GM10847 (cell line): ENCODE measurements around the gene CFAP43.
A peak's percentile ranks its signal among the peaks of the same experiment; 100 is the strongest.

Source experiments
- POLR2A ChIP-seq: IDR thresholded peaks from 2 replicates; pipeline ENCODE4 v1.6.1; 2011; ENCODE audit not compliant: insufficient read length; ENCODE audit errors: extremely low read depth

CFAP43 gene

GRCh38 chr10:104130041-104130440 lies 102.1 kb downstream of the CFAP43 start:
- no peak for TF ChIP-seq POLR2A

DNA sequence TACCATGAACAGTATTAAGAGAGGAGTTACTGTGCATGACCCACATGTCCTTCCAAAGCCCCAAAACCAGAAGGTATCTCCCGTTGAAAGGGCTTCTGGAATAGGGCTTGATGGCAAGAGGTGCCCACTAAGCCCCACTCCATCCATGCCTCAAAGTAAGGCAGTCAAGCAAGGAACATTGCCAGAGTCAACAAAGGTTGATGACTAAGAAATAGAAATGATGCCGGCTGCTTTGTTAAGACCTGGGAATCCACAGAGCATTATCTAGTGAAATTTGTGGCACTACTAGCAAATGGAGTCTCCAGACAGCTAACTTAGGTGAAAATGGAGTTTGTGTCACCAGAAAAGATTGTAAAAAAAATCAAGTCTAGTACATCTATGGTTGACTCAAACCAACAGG lies 104.0 kb downstream of the CFAP43 start:
- no peak for TF ChIP-seq POLR2A

DNA sequence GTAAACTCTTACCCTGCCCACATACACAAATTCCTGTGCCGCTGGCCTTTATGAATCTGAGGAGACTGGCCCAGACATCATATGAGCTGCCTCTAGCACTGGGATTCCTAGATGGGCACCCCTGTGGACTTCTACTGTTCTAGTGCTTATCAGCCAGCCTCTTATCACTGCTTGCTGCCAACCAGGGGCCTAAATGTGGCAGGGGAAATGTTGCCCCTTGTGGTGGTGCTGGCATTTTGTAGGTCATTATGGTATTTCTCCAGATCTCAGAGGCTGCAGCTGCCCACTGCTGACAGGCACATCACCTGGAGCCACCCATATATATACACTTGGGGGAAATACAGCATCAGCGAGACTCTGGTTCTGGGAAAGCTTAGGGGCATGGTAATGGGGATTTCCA lies 104.8 kb downstream of the CFAP43 start:
- no peak for TF ChIP-seq POLR2A

- no peak for TF ChIP-seq POLR2A
Measured at GRCh38 chr10:104123397-104123796, 108.8 kb downstream of the CFAP43 start.

- no peak for TF ChIP-seq POLR2A
Measured at GRCh38 chr10:104122225-104123107, 109.7 kb downstream of the CFAP43 start.

GRCh38 chr10:104121485-104122224 lies 110.5 kb downstream of the CFAP43 start, which contains the start of gene SFR1:
SFR1 (plus strand) TSS chr10:104122171; CDS start chr10:104122184, 13 bp downstream.
- peak; percentile 88 for TF ChIP-seq POLR2A

DNA sequence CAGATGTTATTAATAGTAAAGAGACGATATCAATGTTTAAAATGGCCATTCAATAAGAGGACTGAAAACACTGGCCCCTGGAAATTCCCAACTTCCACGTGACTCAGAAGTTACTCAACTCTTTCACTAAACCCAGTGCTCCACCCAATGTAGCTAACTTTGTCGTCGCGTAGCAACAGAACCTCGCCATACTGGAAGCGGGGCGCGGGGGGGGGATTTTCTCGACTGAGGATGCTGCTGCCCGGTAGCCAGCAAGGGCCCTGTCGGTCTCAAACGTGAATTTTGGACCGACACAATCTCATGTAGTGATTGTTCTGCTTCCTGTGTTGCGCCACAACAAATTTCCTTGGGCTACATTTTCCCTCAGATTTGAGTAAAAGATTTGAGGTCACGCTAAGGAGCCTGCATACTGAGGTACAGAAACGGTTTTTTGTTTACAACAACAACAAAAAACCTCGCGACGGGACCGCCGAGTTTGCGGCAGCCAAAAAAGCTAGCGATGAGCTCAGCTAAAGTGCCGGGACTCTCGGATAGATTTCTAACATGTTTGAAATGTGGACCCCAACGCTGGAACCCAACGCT lies 111.2 kb downstream of the CFAP43 start:
- no peak for TF ChIP-seq POLR2A

- no peak for TF ChIP-seq POLR2A
Measured at GRCh38 chr10:104120512-104120902, 111.7 kb downstream of the CFAP43 start.

GRCh38 chr10:104119996-104120395 lies 112.2 kb downstream of the CFAP43 start:
- TF ChIP-seq POLR2A = no peak

DNA sequence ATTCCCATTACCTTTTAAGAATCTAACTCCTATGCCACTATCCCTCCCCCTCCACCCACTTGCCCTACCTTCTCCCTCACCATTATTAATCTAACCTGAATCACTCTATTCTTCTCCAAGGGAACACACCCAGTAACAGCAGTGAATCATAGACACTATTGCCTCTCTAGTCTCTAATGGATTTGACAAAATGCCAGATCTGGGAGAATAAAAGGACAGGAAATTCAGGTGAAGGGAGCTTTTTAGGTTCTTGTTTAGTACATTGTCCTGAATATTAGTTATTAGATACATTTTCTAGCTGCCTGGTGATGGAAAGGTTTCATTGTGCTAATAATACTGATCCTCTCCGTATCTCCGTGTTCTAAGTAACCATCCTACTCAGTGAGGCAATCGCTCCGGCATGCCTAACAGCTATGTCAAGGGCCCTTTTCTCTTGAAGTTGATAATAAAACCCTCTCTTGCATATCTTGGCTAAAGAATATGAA lies 114.3 kb downstream of the CFAP43 start:
- no peak for TF ChIP-seq POLR2A

DNA sequence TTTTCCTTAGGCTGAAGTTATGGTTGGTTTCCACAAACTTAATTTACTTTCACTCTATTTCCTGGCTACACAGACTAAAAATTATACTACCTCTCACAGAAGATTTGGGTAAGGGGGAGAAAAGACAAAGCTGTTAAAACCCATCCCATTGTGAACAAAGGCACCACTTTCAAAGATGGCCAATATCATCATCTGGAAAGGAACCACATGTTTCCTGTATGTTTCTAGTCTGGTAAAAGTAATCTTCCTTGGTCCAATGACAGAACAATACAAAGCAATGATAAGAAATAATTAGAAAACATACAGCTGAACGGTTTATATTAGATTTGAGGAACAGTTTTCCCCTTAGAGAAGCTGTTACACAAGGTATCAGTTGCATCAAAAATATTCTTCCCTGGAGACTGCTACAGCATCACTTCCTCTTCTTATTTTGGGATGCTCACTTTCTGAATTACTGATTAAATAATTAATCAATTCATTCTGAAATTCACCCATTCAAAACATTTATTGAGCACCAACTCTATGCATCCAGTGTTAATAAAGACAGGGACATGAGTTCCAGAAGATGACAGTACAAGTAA lies 118.7 kb downstream of the CFAP43 start:
- no peak for TF ChIP-seq POLR2A

DNA sequence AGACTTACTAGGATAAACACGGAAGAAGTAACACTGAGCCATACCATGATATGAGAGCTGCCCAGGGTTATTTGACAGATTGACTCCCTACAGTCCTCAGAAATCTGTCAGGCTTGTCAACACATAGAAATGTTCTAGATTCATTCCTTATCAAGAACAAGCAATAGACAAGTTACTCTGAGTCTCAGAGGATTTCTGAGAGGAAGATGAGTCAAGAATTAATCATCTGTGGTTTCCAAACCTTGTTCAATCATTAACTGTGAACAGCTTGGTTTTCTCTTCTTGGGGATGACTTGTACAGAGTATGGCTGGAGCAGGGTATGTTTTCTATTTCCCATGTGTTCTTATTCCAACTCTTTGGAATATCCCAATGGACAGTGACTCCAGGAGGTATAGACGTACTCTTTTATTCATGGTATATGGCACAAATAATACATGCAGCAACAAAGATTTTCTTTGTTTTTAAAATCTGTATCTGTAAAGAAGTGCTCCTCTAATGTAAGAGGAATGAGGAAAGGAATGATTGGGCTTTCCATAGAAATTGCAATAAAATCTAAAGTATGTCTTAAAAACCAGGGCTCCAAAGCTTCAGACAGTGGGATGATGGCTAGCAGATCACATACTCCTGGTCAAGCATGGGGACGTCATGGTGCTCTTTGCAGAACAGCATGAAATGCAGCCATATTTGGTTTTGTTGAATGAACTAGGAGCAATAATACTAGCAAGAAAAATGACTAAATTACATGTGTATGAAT lies 122.1 kb downstream of the CFAP43 start:
- no peak for TF ChIP-seq POLR2A

- TF ChIP-seq POLR2A = no peak
Measured at GRCh38 chr10:104104926-104105325, 127.2 kb downstream of the CFAP43 start.

DNA sequence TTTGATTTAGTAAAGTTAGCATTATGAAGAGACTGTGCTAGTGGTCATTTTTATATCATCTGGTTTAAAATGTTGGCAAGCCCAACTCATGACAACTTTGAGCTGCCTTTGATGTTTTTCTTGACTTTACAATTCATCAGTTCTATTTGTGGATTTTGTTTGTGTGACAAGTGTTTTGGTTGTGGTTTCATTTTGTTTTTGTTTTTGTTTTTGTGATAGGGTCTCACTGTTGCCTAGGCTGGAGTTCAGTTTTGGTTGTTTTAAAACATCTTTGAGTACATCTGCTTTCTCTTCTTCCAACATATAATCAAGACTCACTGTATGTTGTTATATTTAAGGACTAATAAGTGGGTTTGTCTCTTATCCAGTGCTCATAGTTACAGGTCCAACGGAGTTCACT lies 127.7 kb downstream of the CFAP43 start:
- TF ChIP-seq POLR2A = no peak

DNA sequence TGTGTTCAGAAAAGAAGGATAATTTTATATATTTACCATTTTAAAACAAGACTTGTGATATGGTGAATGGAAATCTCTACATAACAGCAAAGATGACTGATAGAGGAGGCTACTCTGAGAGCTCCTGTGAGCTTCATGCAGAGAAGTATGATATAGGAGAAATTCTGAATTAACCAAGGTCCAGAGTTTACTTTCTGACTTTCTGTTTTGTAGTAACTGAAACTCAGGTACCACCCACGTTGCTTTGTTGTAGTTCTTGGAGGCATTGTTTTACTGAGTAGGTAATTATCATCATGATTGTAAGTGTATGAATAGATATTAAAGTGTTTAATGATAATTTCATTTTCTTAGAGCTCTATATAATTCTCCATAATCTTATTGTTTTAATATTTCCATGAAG lies 128.2 kb downstream of the CFAP43 start:
- TF ChIP-seq POLR2A = no peak
